H9 (cell line): ENCODE results near the gene SPRR2E. TPM values are rescaled to one million over a fixed set of nuclear protein-coding genes. Genes with fewer than 3 reads are reported as not detected.

ENCODE experiments used
- DNase-seq: peaks from one replicate; pipeline ENCODE4 v3.0.0-alpha.2; 2017
- H2AFZ ChIP-seq: one replicate; pipeline ENCODE4 v1.6.1; 2013; ENCODE audit warnings: mild to moderate bottlenecking, low read length, control low read depth, moderate library complexity
- H2AK5ac ChIP-seq: 2 replicates; pipeline ENCODE4 v1.6.1; 2013; ENCODE audit warnings: low read length, control low read depth, mixed read lengths; ENCODE audit not compliant: insufficient read length
- H2BK120ac ChIP-seq: one replicate; pipeline ENCODE4 v1.6.1; 2013; ENCODE audit warnings: low read depth, mild to moderate bottlenecking, low read length, control low read depth, inconsistent platforms; ENCODE audit not compliant: poor library complexity, severe bottlenecking
- H2BK12ac ChIP-seq: 2 replicates; pipeline ENCODE4 v1.6.1; 2013; ENCODE audit warnings: low read length, control low read depth, mixed read lengths, low read depth; ENCODE audit not compliant: insufficient read length
- H2BK15ac ChIP-seq: 2 replicates; pipeline ENCODE4 v1.6.1; 2013; ENCODE audit warnings: low read depth, low read length, control low read depth
- H2BK20ac ChIP-seq: one replicate; pipeline ENCODE4 v1.6.1; 2013; ENCODE audit warnings: low read depth, mild to moderate bottlenecking, low read length, control low read depth, inconsistent platforms; ENCODE audit not compliant: poor library complexity, severe bottlenecking
- H2BK5ac ChIP-seq: 2 replicates; pipeline ENCODE4 v1.6.1; 2013; ENCODE audit warnings: low read length, control low read depth, mixed read lengths; ENCODE audit not compliant: insufficient read length
- H3K14ac ChIP-seq: 2 replicates; pipeline ENCODE4 v1.6.1; 2013; ENCODE audit warnings: low read length, control low read depth; ENCODE audit not compliant: insufficient read depth
- H3K18ac ChIP-seq: 2 replicates; pipeline ENCODE4 v1.6.1; 2013; ENCODE audit warnings: low read depth, mild to moderate bottlenecking, mixed read lengths, low read length, control low read depth; ENCODE audit not compliant: insufficient read length
- H3K23ac ChIP-seq: 2 replicates; pipeline ENCODE4 v1.6.1; 2013; ENCODE audit warnings: low read length, control low read depth, mixed read lengths, low read depth; ENCODE audit not compliant: insufficient read length
- H3K23me2 ChIP-seq: 2 replicates; pipeline ENCODE4 v1.6.1; 2013; ENCODE audit warnings: low read depth, mild to moderate bottlenecking, mixed read lengths, low read length, control low read depth; ENCODE audit not compliant: insufficient read length, poor library complexity, severe bottlenecking
- H3K27ac ChIP-seq: 2 replicates; pipeline ENCODE4 v1.5.1; 2013; ENCODE audit warnings: low read length, control low read depth, mixed read lengths, low read depth; ENCODE audit not compliant: insufficient read length
- H3K27me3 ChIP-seq: 2 replicates; pipeline ENCODE4 v1.6.1; 2013; ENCODE audit warnings: low read length, control low read depth, inconsistent platforms; ENCODE audit not compliant: insufficient read depth
- H3K4ac ChIP-seq: 2 replicates; pipeline ENCODE4 v1.6.1; 2013; ENCODE audit warnings: low read depth, mild to moderate bottlenecking, control low read depth, inconsistent platforms, low read length, moderate library complexity
- H3K4me1 ChIP-seq: 2 replicates; pipeline ENCODE4 v1.6.1; 2013; ENCODE audit warnings: low read length, control low read depth, inconsistent platforms; ENCODE audit not compliant: insufficient read depth
- H3K4me2 ChIP-seq: 2 replicates; pipeline ENCODE4 v1.6.1; 2013; ENCODE audit warnings: low read length, control low read depth, mixed read lengths; ENCODE audit not compliant: insufficient read length, insufficient read depth
- H3K56ac ChIP-seq: 2 replicates; pipeline ENCODE4 v1.6.1; 2013; ENCODE audit warnings: low read depth, mild to moderate bottlenecking, mixed read lengths, low read length, control low read depth; ENCODE audit not compliant: insufficient read length
- H3K79me1 ChIP-seq: 2 replicates; pipeline ENCODE4 v1.6.1; 2013; ENCODE audit warnings: low read depth, mild to moderate bottlenecking, moderate library complexity, low read length, control low read depth, inconsistent platforms; ENCODE audit not compliant: insufficient read depth, poor library complexity, severe bottlenecking
- H3K79me2 ChIP-seq: 2 replicates; pipeline ENCODE4 v1.6.1; 2013; ENCODE audit warnings: low read length, control low read depth, inconsistent platforms; ENCODE audit not compliant: insufficient read depth
- H3K9ac ChIP-seq: 2 replicates; pipeline ENCODE4 v1.6.1; 2013; ENCODE audit warnings: low read length, control low read depth, mixed read lengths; ENCODE audit not compliant: insufficient read length; ENCODE audit errors: extremely low read depth
- H3K9me3 ChIP-seq: one replicate; pipeline ENCODE4 v1.6.1; 2013; ENCODE audit warnings: low read depth, low read length, inconsistent platforms; ENCODE audit not compliant: control insufficient read depth
- H3T11ph ChIP-seq: one replicate; pipeline ENCODE4 v1.6.1; 2013; ENCODE audit warnings: mild to moderate bottlenecking, low read length, control low read depth, inconsistent platforms
- H4K20me1 ChIP-seq: one replicate; pipeline ENCODE4 v1.6.1; 2013; ENCODE audit not compliant: control insufficient read depth, insufficient read length, insufficient read depth
- H4K5ac ChIP-seq: 2 replicates; pipeline ENCODE4 v1.6.1; 2013; ENCODE audit warnings: low read depth, mild to moderate bottlenecking, mixed read lengths, low read length, control low read depth; ENCODE audit not compliant: insufficient read length
- H4K8ac ChIP-seq: replicated peaks from 2 replicates; pipeline ENCODE4 v1.6.1; 2013; ENCODE audit warnings: low read length, control low read depth, mixed read lengths, low read depth; ENCODE audit not compliant: insufficient read length
- H4K91ac ChIP-seq: 2 replicates; pipeline ENCODE4 v1.6.1; 2013; ENCODE audit warnings: low read depth, mild to moderate bottlenecking, moderate library complexity, mixed read lengths, low read length, control low read depth; ENCODE audit not compliant: insufficient read length
- H3K27ac Mint-ChIP-seq, 3 experiments: 2 replicates in 2 of 3; 3 replicates in 1 of 3; pipeline ENCODE4 v1.8.0; 2020 to 2021; ENCODE audit warnings: mixed read lengths in 3 of 3, mild to moderate bottlenecking in 1 of 3, moderate library complexity in 1 of 3
- H3K27me3 Mint-ChIP-seq: 2 replicates; pipeline ENCODE4 v1.8.0; 2021; ENCODE audit warnings: low read depth, mild to moderate bottlenecking, moderate library complexity, mixed read lengths
- H3K36me3 Mint-ChIP-seq, 3 experiments: 2 replicates in 2 of 3; 3 replicates in 1 of 3; pipeline ENCODE4 v1.8.0; 2020 to 2021; ENCODE audit warnings: low read depth in 3 of 3, mixed read lengths in 3 of 3; ENCODE audit not compliant: insufficient read depth in 1 of 3
- H3K4me1 Mint-ChIP-seq, 2 experiments: 2 replicates each; pipeline ENCODE4 v1.8.0; 2020; ENCODE audit warnings: mixed read lengths in 2 of 2
- H3K4me3 Mint-ChIP-seq, 2 experiments: 2 replicates in 1 of 2; 3 replicates in 1 of 2; pipeline ENCODE4 v1.8.0; 2020 to 2021; ENCODE audit warnings: mild to moderate bottlenecking in 2 of 2, mixed read lengths in 2 of 2, moderate library complexity in 1 of 2
- H3K9me3 Mint-ChIP-seq, 2 experiments: 2 replicates in 1 of 2; 3 replicates in 1 of 2; pipeline ENCODE4 v1.8.0; 2020; ENCODE audit warnings: mild to moderate bottlenecking in 2 of 2, mixed read lengths in 2 of 2, moderate library complexity in 1 of 2
- CTCF ChIP-seq: fragments of 200-600 bp; sonication (generic); conservative IDR thresholded peaks from 3 replicates; pipeline ENCODE4 v1.8.0; 2021; ENCODE audit warnings: antibody characterized with exemption, mild to moderate bottlenecking
- WGBS: extraction: QIAGEN DNeasy Blood & Tissue Kit; methylation state at CpG from one replicate; pipeline ENCODE4 v1.1.7; 2013; ENCODE audit warnings: missing lambda C conversion rate, low lambda C conversion rate, mixed read lengths; ENCODE audit not compliant: insufficient read length; ENCODE audit errors: extremely low coverage; 5-methylcytosine and 5-hydroxymethylcytosine counted together
- total RNA-seq: library from RNA; stranded (reverse); gene quantifications from 2 replicates; pipeline ENCODE4 v1.2.1, GENCODE V29; 2021

SPRR2E gene
- total RNA-seq, 1 experiment from 2014 or later: not detected

DNA sequence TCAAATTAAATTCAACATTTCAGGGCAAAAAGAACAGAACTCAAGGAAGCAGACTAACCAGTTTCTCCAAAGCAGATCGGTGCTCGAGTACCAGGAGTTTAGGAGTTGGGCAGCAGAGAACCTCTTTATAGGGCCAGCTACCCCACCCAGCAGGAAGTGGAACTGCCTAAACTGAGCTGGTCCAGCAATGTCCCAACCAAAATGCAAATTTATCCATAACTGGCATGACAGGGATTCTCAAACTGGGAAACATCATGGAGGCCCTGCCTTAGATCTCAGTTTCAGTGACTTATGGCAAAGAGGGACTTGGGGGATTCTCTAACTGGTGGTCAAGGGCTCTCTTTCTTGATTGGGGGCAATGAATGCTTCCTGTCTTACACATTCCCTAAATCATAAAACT is 22.8 kb downstream of the SPRR2E start, which contains the start of gene SPRR2B:
Gene SPRR2B, minus strand, starts transcription at position 101 of the 400 bp plus-strand sequence. CDS start 772 bp downstream, outside the sequence.
- H4K20me1 ChIP-seq: no peaks in the 10 kb centered on the region
- no peaks in the 10 kb centered on the region for H3K9me3 ChIP-seq
- Mint-ChIP-seq H3K36me3 (no peaks in the 10 kb centered on the region), H3K4me3 (no peak within 1 kb of the TSS), H3K27me3 (peaks cover 3% of the 10 kb centered on the region; the same call in 1 of the 2 replicates), H3K9me3 (no peaks in the 10 kb centered on the region), H3K27ac (0 out of 7 replicates have a peak within 1 kb of the TSS, but pooled peaks of 1 of the 3 experiments have one; percentile 41), H3K4me1 (no peaks in the 10 kb centered on the region)
- no peak within 1 kb of the TSS for H3K4ac ChIP-seq
- no peak within 1 kb of the TSS for H3T11ph ChIP-seq
- H2BK12ac ChIP-seq: no peak within 1 kb of the TSS
- no peaks in the 10 kb centered on the region for H3K23me2 ChIP-seq
- no peaks in the 10 kb centered on the region for H3K4me1 ChIP-seq
- H3K79me1 ChIP-seq: no peaks in the 10 kb centered on the region
- no peak within 1 kb of the TSS for H2BK20ac ChIP-seq
- H3K27me3 ChIP-seq: no peaks in the 10 kb centered on the region
- H3K23ac ChIP-seq: no peak within 1 kb of the TSS
- H4K8ac ChIP-seq: no peak within 1 kb of the TSS
- H4K5ac ChIP-seq: no peak within 1 kb of the TSS
- no peak within 1 kb of the TSS for H2BK120ac ChIP-seq
- H2BK5ac ChIP-seq: no peak within 1 kb of the TSS
- no peak within 1 kb of the TSS for H2BK15ac ChIP-seq
- no peak for TF ChIP-seq CTCF
- H2AFZ ChIP-seq: no peak within 1 kb of the TSS
- no peak within 1 kb of the TSS for H3K27ac ChIP-seq
- no peak for DNase-seq
- no peak within 1 kb of the TSS for H3K4me2 ChIP-seq
- no peak within 1 kb of the TSS for H2AK5ac ChIP-seq
- H4K91ac ChIP-seq: no peak within 1 kb of the TSS
- H3K79me2 ChIP-seq: no peaks in the 10 kb centered on the region
- H3K9ac ChIP-seq: no peak within 1 kb of the TSS
- no peak within 1 kb of the TSS for H3K56ac ChIP-seq
- WGBS: no CpG with 5 or more reads among the region's 2 CpGs
- H3K14ac ChIP-seq: no peak within 1 kb of the TSS
- H3K18ac ChIP-seq: no peak within 1 kb of the TSS
